Neural cell (in vitro differentiated cells): ENCODE data around the gene ACOT12.

ENCODE experiments used
- CTCF ChIP-seq: fragments of 450-650 bp; IDR thresholded peaks from 2 replicates; pipeline ENCODE4 v1.5.1; 2014; ENCODE audit warnings: antibody characterized with exemption, mild to moderate bottlenecking, moderate library complexity; ENCODE audit not compliant: poor library complexity, severe bottlenecking
- EP300 ChIP-seq: fragments of 450-650 bp; conservative IDR thresholded peaks from 2 replicates; pipeline ENCODE4 v1.6.1; 2014; ENCODE audit warnings: antibody characterized with exemption, mild to moderate bottlenecking, moderate library complexity; ENCODE audit not compliant: poor library complexity, severe bottlenecking
- EZH2 ChIP-seq: fragments of 200-600, 300-800 bp; shearing (Covaris generic), sonication (generic); IDR thresholded peaks from 2 replicates; pipeline ENCODE4 v1.6.1; 2014; ENCODE audit warnings: antibody characterized with exemption, low read length, borderline replicate concordance, mild to moderate bottlenecking; ENCODE audit not compliant: insufficient read depth, poor library complexity, severe bottlenecking
- POLR2AphosphoS5 ChIP-seq: IDR thresholded peaks from 2 replicates; pipeline ENCODE4 v1.6.1; 2012
- REST ChIP-seq: IDR thresholded peaks from 2 replicates; pipeline ENCODE4 v1.6.1; 2012; ENCODE audit warnings: borderline replicate concordance

- no peak for TF ChIP-seq EZH2
- no peak for TF ChIP-seq CTCF
- no peak for TF ChIP-seq EP300
- no peak for TF ChIP-seq REST
- no peak for TF ChIP-seq POLR2AphosphoS5
Observed at GRCh38 chr5:81337803-81338202, 56.1 kb downstream of the ACOT12 start.
